Measurements from ENCODE around the gene ARHGEF40. TPM values are rescaled to one million over a fixed set of nuclear protein-coding genes. Genes with fewer than 3 reads are reported as not detected.

The ARHGEF40 gene
- polyA plus RNA-seq, 1 donor (not counting 4 experiments of a cell fraction or from before 2014, with no cell fraction given), result 8.7 TPM

DNA sequence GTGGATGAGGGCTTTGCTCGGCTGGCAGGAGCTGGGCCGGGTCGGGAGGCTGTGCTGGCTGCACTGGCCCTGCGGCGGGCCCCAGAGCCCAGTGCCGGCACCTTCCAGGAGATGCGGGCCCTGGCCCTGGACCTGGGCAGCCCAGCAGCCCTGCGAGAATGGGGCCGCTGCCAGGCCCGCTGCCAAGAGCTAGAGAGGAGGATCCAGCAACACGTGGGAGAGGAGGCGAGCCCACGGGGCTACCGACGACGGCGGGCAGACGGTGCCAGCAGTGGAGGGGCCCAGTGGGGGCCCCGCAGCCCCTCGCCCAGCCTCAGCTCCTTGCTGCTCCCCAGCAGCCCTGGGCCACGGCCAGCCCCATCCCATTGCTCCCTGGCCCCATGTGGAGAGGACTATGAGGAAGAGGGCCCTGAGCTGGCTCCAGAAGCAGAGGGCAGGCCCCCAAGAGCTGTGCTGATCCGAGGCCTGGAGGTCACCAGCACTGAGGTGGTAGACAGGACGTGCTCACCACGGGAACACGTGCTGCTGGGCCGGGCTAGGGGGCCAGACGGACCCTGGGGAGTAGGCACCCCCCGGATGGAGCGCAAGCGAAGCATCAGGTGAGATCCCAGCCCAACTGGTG is 11.5 kb downstream of the ARHGEF40 start:
- dilution Hi-C loops (cut with MboI; ENCODE audit: extremely low pct_ligation_motif_present, low sequenced_read_pairs), result no loop called here
- no peaks in the 10 kb centered on the region for H3K27me3 ChIP-seq (ENCODE audit: control insufficient read depth, extremely low read depth, insufficient read depth, low read length)
- no peaks in the 10 kb centered on the region for H4K20me1 ChIP-seq (ENCODE audit: control insufficient read depth, extremely low read depth, insufficient read depth, low read length)
- DNase-seq (ENCODE audit: low read depth, low spot score) (no peak), FAIRE-seq (no peak)
- peaks cover 3% of the 10 kb centered on the region for H3K9me1 ChIP-seq (ENCODE audit: control insufficient read depth, extremely low read depth, insufficient read depth, low read length)
- no peak overlapping the region for H3K4me3 ChIP-seq (ENCODE audit: control insufficient read depth in 2 of 3, extremely low read depth in 1 of 3, insufficient read depth in 2 of 3, low read depth in 1 of 3, low read length in 3 of 3)
- no peaks in the 10 kb centered on the region for H3K79me2 ChIP-seq (ENCODE audit: control insufficient read depth, insufficient read depth, low read length)
- peaks cover 0 to 13% of the 10 kb centered on the region in 2 experiments for H3K36me3 ChIP-seq (ENCODE audit: control insufficient read depth in 2 of 2, extremely low read depth in 1 of 2, insufficient read depth in 2 of 2, low read length in 2 of 2)
- no peak for TF ChIP-seq CTCF (optimal IDR thresholded peaks at IDR 0.05 in 1 of 3, IDR thresholded peaks at IDR 0.05 in 1 of 3, conservative IDR thresholded peaks at IDR 0.05 in 1 of 3; ENCODE audit: extremely low read depth in 1 of 3, insufficient read depth in 2 of 3, low read length in 3 of 3)
- no peak for TF ChIP-seq EZH2 (IDR thresholded peaks at IDR 0.05; ENCODE audit: low read length)
- no peak overlapping the region for H3K27ac ChIP-seq (ENCODE audit: control insufficient read depth, insufficient read depth, low read length)
- H3K9ac ChIP-seq (ENCODE audit: control insufficient read depth, extremely low read depth, insufficient read depth, low read length), result no peak overlapping the region
- H3K4me2 ChIP-seq (ENCODE audit: control insufficient read depth, extremely low read depth, insufficient read depth, low read depth, low read length), result no peak overlapping the region
- peaks cover 17% of the 10 kb centered on the region for H3K4me1 ChIP-seq (ENCODE audit: control insufficient read depth, extremely low read depth, insufficient read depth, low read length)
- no peaks in the 10 kb centered on the region for H3K9me3 ChIP-seq (ENCODE audit: control insufficient read depth, low read depth, low read length)
- no peak overlapping the region for H2AFZ ChIP-seq (ENCODE audit: control insufficient read depth, low read length)

DNA sequence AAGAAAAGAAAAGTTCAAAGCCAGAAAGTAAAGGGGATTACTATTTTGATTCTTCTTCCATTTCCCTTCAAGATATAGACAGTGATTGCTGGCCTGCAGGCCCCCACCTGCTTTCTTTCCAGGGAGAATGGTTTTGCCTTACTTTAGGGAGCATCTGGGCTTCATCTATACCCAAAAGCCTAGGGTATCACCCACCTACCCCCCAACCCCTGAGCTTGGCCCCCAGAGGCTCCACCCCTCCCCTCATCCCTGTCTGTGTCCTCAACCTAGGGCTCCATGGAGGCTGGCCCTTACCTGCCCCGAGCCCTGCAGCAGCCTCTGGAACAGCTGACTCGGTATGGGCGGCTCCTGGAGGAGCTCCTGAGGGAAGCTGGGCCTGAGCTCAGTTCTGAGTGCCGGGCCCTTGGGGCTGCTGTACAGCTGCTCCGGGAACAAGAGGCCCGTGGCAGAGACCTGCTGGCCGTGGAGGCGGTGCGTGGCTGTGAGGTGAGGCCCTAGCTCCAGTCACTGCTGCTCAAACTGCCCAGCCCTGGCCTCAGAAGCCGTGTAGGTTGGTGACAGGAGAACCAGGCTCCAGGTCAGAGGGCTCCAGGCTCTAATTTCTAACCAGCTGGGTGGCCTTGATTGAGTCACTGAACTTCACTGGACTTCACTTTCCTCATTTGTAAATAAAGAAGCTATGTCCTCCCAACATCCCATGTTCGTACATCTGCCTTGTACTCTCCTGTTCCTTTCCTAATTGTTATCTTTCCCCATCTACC is 13.6 kb downstream of the ARHGEF40 start:
- dilution Hi-C loops (cut with MboI; ENCODE audit: extremely low pct_ligation_motif_present, low sequenced_read_pairs), result no loop called here
- peaks cover 1 to 12% of the 10 kb centered on the region in 2 experiments for H3K36me3 ChIP-seq (ENCODE audit: control insufficient read depth in 2 of 2, extremely low read depth in 1 of 2, insufficient read depth in 2 of 2, low read length in 2 of 2)
- H3K79me2 ChIP-seq (ENCODE audit: control insufficient read depth, insufficient read depth, low read length), result no peaks in the 10 kb centered on the region
- no peaks in the 10 kb centered on the region for H4K20me1 ChIP-seq (ENCODE audit: control insufficient read depth, extremely low read depth, insufficient read depth, low read length)
- H3K27me3 ChIP-seq (ENCODE audit: control insufficient read depth, extremely low read depth, insufficient read depth, low read length), result no peaks in the 10 kb centered on the region
- peaks cover 17% of the 10 kb centered on the region for H3K4me1 ChIP-seq (ENCODE audit: control insufficient read depth, extremely low read depth, insufficient read depth, low read length)
- DNase-seq (ENCODE audit: low read depth, low spot score) (no peak), FAIRE-seq (no peak)
- no peak overlapping the region for H3K4me2 ChIP-seq (ENCODE audit: control insufficient read depth, extremely low read depth, insufficient read depth, low read depth, low read length)
- H3K9me3 ChIP-seq (ENCODE audit: control insufficient read depth, low read depth, low read length), result no peaks in the 10 kb centered on the region
- no peak overlapping the region for H3K27ac ChIP-seq (ENCODE audit: control insufficient read depth, insufficient read depth, low read length)
- no peak for TF ChIP-seq EZH2 (IDR thresholded peaks at IDR 0.05; ENCODE audit: low read length)
- TF ChIP-seq CTCF (optimal IDR thresholded peaks at IDR 0.05 in 1 of 3, IDR thresholded peaks at IDR 0.05 in 1 of 3, conservative IDR thresholded peaks at IDR 0.05 in 1 of 3; ENCODE audit: extremely low read depth in 1 of 3, insufficient read depth in 2 of 3, low read length in 3 of 3), result no peak
- H3K9ac ChIP-seq (ENCODE audit: control insufficient read depth, extremely low read depth, insufficient read depth, low read length), result no peak overlapping the region
- H3K9me1 ChIP-seq (ENCODE audit: control insufficient read depth, extremely low read depth, insufficient read depth, low read length), result peaks cover 3% of the 10 kb centered on the region
- no peak overlapping the region for H3K4me3 ChIP-seq (ENCODE audit: control insufficient read depth in 2 of 3, extremely low read depth in 1 of 3, insufficient read depth in 2 of 3, low read depth in 1 of 3, low read length in 3 of 3)
- H2AFZ ChIP-seq (ENCODE audit: control insufficient read depth, low read length), result no peak overlapping the region
